A549 (cell line): Measurements from ENCODE around the gene INSIG2.

Experiments used
- CTCF ChIP-seq: fragments of >200 bp; sonication (Bioruptor Twin); formaldehyde crosslinking; IDR thresholded peaks from 3 replicates; pipeline ENCODE4 v1.5.1; 2016
- KDM1A ChIP-seq: fragments of 200-600 bp; sonication (generic); IDR thresholded peaks from 2 replicates; pipeline ENCODE4 v1.6.1; 2016; ENCODE audit warnings: low read depth, mild to moderate bottlenecking
- MAX ChIP-seq: IDR thresholded peaks from 2 replicates; pipeline ENCODE4 v1.6.1; 2012
- MAZ ChIP-seq: fragments of 150-350 bp; IDR thresholded peaks from 2 replicates; pipeline ENCODE4 v1.6.1; 2014; ENCODE audit warnings: antibody characterized with exemption, low read depth, low read length, borderline replicate concordance
- POLR2A ChIP-seq: IDR thresholded peaks from 2 replicates; pipeline ENCODE4 v1.6.1; 2012; ENCODE audit warnings: mild to moderate bottlenecking, low read length
- RARB ChIP-seq: fragments of 250-450 bp; sonication (Bioruptor Pico); IDR thresholded peaks from 2 replicates; pipeline ENCODE4 v1.8.0; 2021; ENCODE audit warnings: mild to moderate bottlenecking, moderate library complexity
- RFX5 ChIP-seq: fragments of 450-650 bp; IDR thresholded peaks from 2 replicates; pipeline ENCODE4 v1.7.1; 2014; ENCODE audit warnings: antibody characterized with exemption, mild to moderate bottlenecking, moderate library complexity
- TFCP2L1 ChIP-seq: fragments of 250-450 bp; sonication (Bioruptor Pico); IDR thresholded peaks from 2 replicates; pipeline ENCODE4 v1.5.0; 2021; ENCODE audit warnings: mild to moderate bottlenecking
- ZFP36 ChIP-seq: fragments of 450-650 bp; IDR thresholded peaks from 2 replicates; pipeline ENCODE4 v1.6.1; 2014; ENCODE audit warnings: borderline replicate concordance; ENCODE audit not compliant: partially characterized antibody
- ZNF302 ChIP-seq: fragments of 250-450 bp; sonication (Bioruptor Pico); IDR thresholded peaks from 2 replicates; pipeline ENCODE4 v1.9.0; 2021; ENCODE audit warnings: inconsistent platforms, mild to moderate bottlenecking, moderate library complexity

- TF ChIP-seq MAZ, result no peak
- TF ChIP-seq RFX5, result no peak
- TF ChIP-seq POLR2A, result no peak
- no peak for TF ChIP-seq KDM1A
- no peak for TF ChIP-seq CTCF
- no peak for TF ChIP-seq RARB
- TF ChIP-seq ZNF302 (CRISPR knock-in tag), result no peak
- no peak for TF ChIP-seq ZFP36
- no peak for TF ChIP-seq MAX
- TF ChIP-seq TFCP2L1 (CRISPR knock-in tag), result no peak
Measured at GRCh38 chr2:118120401-118120780, 32.1 kb downstream of the INSIG2 start.
